Measurements from ENCODE around the gene DMKN.

Gene DMKN

GRCh38 chr19:35555301-35556005, 42.0 kb upstream of the DMKN start:
- TF ChIP-seq, protein P1, sequence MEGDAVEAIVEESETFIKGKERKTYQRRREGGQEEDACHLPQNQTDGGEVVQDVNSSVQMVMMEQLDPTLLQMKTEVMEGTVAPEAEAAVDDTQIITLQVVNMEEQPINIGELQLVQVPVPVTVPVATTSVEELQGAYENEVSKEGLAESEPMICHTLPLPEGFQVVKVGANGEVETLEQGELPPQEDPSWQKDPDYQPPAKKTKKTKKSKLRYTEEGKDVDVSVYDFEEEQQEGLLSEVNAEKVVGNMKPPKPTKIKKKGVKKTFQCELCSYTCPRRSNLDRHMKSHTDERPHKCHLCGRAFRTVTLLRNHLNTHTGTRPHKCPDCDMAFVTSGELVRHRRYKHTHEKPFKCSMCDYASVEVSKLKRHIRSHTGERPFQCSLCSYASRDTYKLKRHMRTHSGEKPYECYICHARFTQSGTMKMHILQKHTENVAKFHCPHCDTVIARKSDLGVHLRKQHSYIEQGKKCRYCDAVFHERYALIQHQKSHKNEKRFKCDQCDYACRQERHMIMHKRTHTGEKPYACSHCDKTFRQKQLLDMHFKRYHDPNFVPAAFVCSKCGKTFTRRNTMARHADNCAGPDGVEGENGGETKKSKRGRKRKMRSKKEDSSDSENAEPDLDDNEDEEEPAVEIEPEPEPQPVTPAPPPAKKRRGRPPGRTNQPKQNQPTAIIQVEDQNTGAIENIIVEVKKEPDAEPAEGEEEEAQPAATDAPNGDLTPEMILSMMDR (IDR thresholded peaks at IDR 0.05; ENCODE audit: low read depth, low read length, missing control alignments): peak; percentile 28
- peak; percentile 30 for DNase-seq (ENCODE audit: extremely low read depth, low read depth)
- H3K4me3 ChIP-seq (replicated peaks; ENCODE audit: low read depth, low read length): no peak overlapping the region

DNA sequence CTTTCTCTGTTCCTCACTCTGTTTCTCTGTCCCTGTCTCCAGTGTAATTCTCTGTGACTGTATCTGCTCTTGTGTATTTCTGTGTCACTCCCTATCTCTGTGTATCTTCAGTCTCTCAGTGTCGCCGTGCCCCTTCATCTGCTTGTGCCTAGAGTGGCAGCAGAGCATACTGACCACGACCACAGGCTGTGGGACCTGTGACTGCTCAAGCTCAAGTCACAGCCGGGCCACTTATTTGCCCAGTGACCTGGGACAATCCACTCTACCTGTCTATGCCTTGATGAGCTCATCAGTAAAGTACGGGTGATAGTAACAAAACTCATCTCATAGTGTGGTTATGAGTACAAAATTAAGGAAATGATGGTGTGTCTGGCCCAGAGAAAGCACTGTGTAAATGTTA, 40.6 kb upstream of the DMKN start:
- TF ChIP-seq, protein P1 (IDR thresholded peaks at IDR 0.05; ENCODE audit: low read depth, low read length, missing control alignments): no peak
- H3K4me3 ChIP-seq (replicated peaks; ENCODE audit: low read depth, low read length): no peak overlapping the region
- no peak for DNase-seq (ENCODE audit: extremely low read depth, low read depth)

- TF ChIP-seq, protein P1 (IDR thresholded peaks at IDR 0.05; ENCODE audit: low read depth, low read length, missing control alignments): no peak
- H3K4me3 ChIP-seq (replicated peaks; ENCODE audit: low read depth, low read length): no peak overlapping the region
- DNase-seq (ENCODE audit: extremely low read depth, low read depth): no peak
Measured at GRCh38 chr19:35553385-35554000, 40.0 kb upstream of the DMKN start.

- no peak overlapping the region for H3K4me3 ChIP-seq (replicated peaks; ENCODE audit: low read depth, low read length)
- DNase-seq (ENCODE audit: extremely low read depth, low read depth): no peak
- TF ChIP-seq, protein P1 (IDR thresholded peaks at IDR 0.05; ENCODE audit: low read depth, low read length, missing control alignments): no peak
Measured at GRCh38 chr19:35552534-35553384, 39.3 kb upstream of the DMKN start.

GRCh38 chr19:35551091-35551810, 37.8 kb upstream of the DMKN start:
- DNase-seq (ENCODE audit: extremely low read depth, low read depth): no peak
- TF ChIP-seq, protein P1 (IDR thresholded peaks at IDR 0.05; ENCODE audit: low read depth, low read length, missing control alignments): no peak
- H3K4me3 ChIP-seq (replicated peaks; ENCODE audit: low read depth, low read length): no peak overlapping the region

- TF ChIP-seq, protein P1 (IDR thresholded peaks at IDR 0.05; ENCODE audit: low read depth, low read length, missing control alignments): no peak
- DNase-seq (ENCODE audit: extremely low read depth, low read depth): no peak
- H3K4me3 ChIP-seq (replicated peaks; ENCODE audit: low read depth, low read length): no peak overlapping the region
Measured at GRCh38 chr19:35549879-35550523, 36.6 kb upstream of the DMKN start.

Data from HFF-Myc (cell line).